ENCODE data around the gene AKR1C2. TPM values are rescaled to one million over a fixed set of nuclear protein-coding genes. Genes with fewer than 3 reads are reported as not detected.

AKR1C2 gene
- polyA plus RNA-seq, 1 donor from 2014 or later = 170 TPM

GRCh38 chr10:5038733-5039132, 35.1 kb upstream of the AKR1C2 start:
- H3K36me3 ChIP-seq (ENCODE audit: insufficient read depth, low read length) = no peaks in the 10 kb centered on the region
- TF ChIP-seq SMC3 (conservative IDR thresholded peaks at IDR 0.05; ENCODE audit: poor library complexity) (no peak), RAD21 (conservative IDR thresholded peaks at IDR 0.05) (no peak), MXI1 (conservative IDR thresholded peaks at IDR 0.05; ENCODE audit: poor library complexity, severe bottlenecking) (no peak), EZH2 (IDR thresholded peaks at IDR 0.05; ENCODE audit: borderline replicate concordance, insufficient read depth, low read length, poor library complexity, severe bottlenecking) (no peak), TAF1 (IDR thresholded peaks at IDR 0.05; ENCODE audit: low read depth) (no peak), POLR2AphosphoS5 (IDR thresholded peaks at IDR 0.05) (no peak), REST (IDR thresholded peaks at IDR 0.05; ENCODE audit: borderline replicate concordance) (no peak), EP300 (conservative IDR thresholded peaks at IDR 0.05; ENCODE audit: poor library complexity, severe bottlenecking) (no peak)
- TF ChIP-seq, protein P1, sequence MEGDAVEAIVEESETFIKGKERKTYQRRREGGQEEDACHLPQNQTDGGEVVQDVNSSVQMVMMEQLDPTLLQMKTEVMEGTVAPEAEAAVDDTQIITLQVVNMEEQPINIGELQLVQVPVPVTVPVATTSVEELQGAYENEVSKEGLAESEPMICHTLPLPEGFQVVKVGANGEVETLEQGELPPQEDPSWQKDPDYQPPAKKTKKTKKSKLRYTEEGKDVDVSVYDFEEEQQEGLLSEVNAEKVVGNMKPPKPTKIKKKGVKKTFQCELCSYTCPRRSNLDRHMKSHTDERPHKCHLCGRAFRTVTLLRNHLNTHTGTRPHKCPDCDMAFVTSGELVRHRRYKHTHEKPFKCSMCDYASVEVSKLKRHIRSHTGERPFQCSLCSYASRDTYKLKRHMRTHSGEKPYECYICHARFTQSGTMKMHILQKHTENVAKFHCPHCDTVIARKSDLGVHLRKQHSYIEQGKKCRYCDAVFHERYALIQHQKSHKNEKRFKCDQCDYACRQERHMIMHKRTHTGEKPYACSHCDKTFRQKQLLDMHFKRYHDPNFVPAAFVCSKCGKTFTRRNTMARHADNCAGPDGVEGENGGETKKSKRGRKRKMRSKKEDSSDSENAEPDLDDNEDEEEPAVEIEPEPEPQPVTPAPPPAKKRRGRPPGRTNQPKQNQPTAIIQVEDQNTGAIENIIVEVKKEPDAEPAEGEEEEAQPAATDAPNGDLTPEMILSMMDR (IDR thresholded peaks at IDR 0.05; ENCODE audit: poor library complexity, severe bottlenecking) = no peak

GRCh38 chr10:5038101-5038500, 34.4 kb upstream of the AKR1C2 start:
- Histone ChIP-seq H3K4me3 (ENCODE audit: low read length) (no peak overlapping the region), H3K79me2 (replicated peaks; ENCODE audit: insufficient read depth, low read length) (no peaks in the 10 kb centered on the region), H3K4me2 (ENCODE audit: low read length) (no peak overlapping the region), H3F3A (ENCODE audit: insufficient read depth, low read length, poor library complexity, severe bottlenecking) (no peaks in the 10 kb centered on the region), H3K9ac (ENCODE audit: low read length) (no peak overlapping the region), H3K9me3 (ENCODE audit: low read length) (no peaks in the 10 kb centered on the region), H4K20me1 (ENCODE audit: insufficient read depth) (no peaks in the 10 kb centered on the region), H3K27me3 (ENCODE audit: insufficient read depth, low read depth, low read length) (no peaks in the 10 kb centered on the region), H3K9me2 (ENCODE audit: insufficient read depth, low read length) (no peaks in the 10 kb centered on the region), H3K36me3 (ENCODE audit: insufficient read depth, low read length) (no peaks in the 10 kb centered on the region), H2AFZ (ENCODE audit: low read depth, low read length) (no peak overlapping the region), H3K27ac (ENCODE audit: low read length) (no peak overlapping the region)
- no peak for TF ChIP-seq REST (IDR thresholded peaks at IDR 0.05; ENCODE audit: borderline replicate concordance)
- TF ChIP-seq POLR2AphosphoS5 (IDR thresholded peaks at IDR 0.05) = no peak
- no peak for TF ChIP-seq TAF1 (IDR thresholded peaks at IDR 0.05; ENCODE audit: low read depth)
- TF ChIP-seq SMC3 (conservative IDR thresholded peaks at IDR 0.05; ENCODE audit: poor library complexity) = no peak
- TF ChIP-seq, protein P1 (IDR thresholded peaks at IDR 0.05; ENCODE audit: poor library complexity, severe bottlenecking) = no peak
- TF ChIP-seq RAD21 (conservative IDR thresholded peaks at IDR 0.05) = no peak
- TF ChIP-seq EP300 (conservative IDR thresholded peaks at IDR 0.05; ENCODE audit: poor library complexity, severe bottlenecking) = no peak
- no peak for TF ChIP-seq MXI1 (conservative IDR thresholded peaks at IDR 0.05; ENCODE audit: poor library complexity, severe bottlenecking)
- no peak for TF ChIP-seq EZH2 (IDR thresholded peaks at IDR 0.05; ENCODE audit: borderline replicate concordance, insufficient read depth, low read length, poor library complexity, severe bottlenecking)

More at GRCh38 chr10:5038733-5039132, 35.1 kb upstream of the AKR1C2 start:
- Histone ChIP-seq H3K27ac (ENCODE audit: low read length) (no peak overlapping the region), H3K9ac (ENCODE audit: low read length) (no peak overlapping the region), H3K27me3 (ENCODE audit: insufficient read depth, low read depth, low read length) (no peaks in the 10 kb centered on the region), H3K9me3 (ENCODE audit: low read length) (no peaks in the 10 kb centered on the region), H3F3A (ENCODE audit: insufficient read depth, low read length, poor library complexity, severe bottlenecking) (no peaks in the 10 kb centered on the region), H3K79me2 (replicated peaks; ENCODE audit: insufficient read depth, low read length) (no peaks in the 10 kb centered on the region), H3K4me2 (ENCODE audit: low read length) (no peak overlapping the region), H4K20me1 (ENCODE audit: insufficient read depth) (no peaks in the 10 kb centered on the region), H3K9me2 (ENCODE audit: insufficient read depth, low read length) (no peaks in the 10 kb centered on the region), H2AFZ (ENCODE audit: low read depth, low read length) (no peak overlapping the region), H3K4me3 (ENCODE audit: low read length) (no peak overlapping the region)

Data from neural cell (in vitro differentiated cells).